AG04450 (cell line): ENCODE data around the gene DSTN. TPM values are rescaled to one million over a fixed set of nuclear protein-coding genes. Genes with fewer than 3 reads are reported as not detected.

Experiments used
- CTCF ChIA-PET: fragments of 300-600, 350-600 bp; formaldehyde crosslinking; extraction: SDS; loops from one replicate; lab custom pipeline; 2022; ENCODE audit warnings: antibody characterized with exemption, inconsistent platforms; lab: Charles Lee
- POLR2A ChIA-PET: fragments of 350-600 bp; formaldehyde crosslinking; extraction: SDS; loops from one replicate; lab custom pipeline; 2021; ENCODE audit warnings: antibody characterized with exemption, inconsistent platforms; lab: Yijun Ruan, JAX
- DNase-seq: peaks from one replicate; pipeline ENCODE4 v3.0.0-alpha.2; 2011; ENCODE audit warnings: low read depth, low spot score
- H3K27ac ChIP-seq: one replicate; pipeline ENCODE4 v1.5.1; 2012; ENCODE audit warnings: low read depth, low read length, control low read depth
- H3K27me3 ChIP-seq: one replicate; pipeline ENCODE4 v1.6.0; 2012; ENCODE audit warnings: low read length; ENCODE audit not compliant: control insufficient read depth, insufficient read depth
- H3K4me3 ChIP-seq: 2 replicates; pipeline ENCODE4 v1.5.1; 2011; ENCODE audit warnings: mild to moderate bottlenecking, low read depth, low read length, control low read depth
- H3K9me3 ChIP-seq: 2 replicates; pipeline ENCODE4 v1.5.1; 2012; ENCODE audit warnings: low read length; ENCODE audit not compliant: control insufficient read depth, insufficient read depth
- polyA plus RNA-seq: library from polyadenylated mRNA; depleted of rRNA; stranded (reverse); fragments of >200 nt; gene quantifications from 2 replicates; pipeline ENCODE4 v1.2.3, GENCODE V29; 2011
- TF ChIP-seq, protein P1 (sequence below): IDR thresholded peaks from 2 replicates; pipeline ENCODE4 v1.5.1; 2011; ENCODE audit warnings: low read depth, low read length, control low read depth, inconsistent platforms

Gene DSTN
- polyA plus RNA-seq, 1 experiment = 414 TPM

GRCh38 chr20:17644451-17644850, 74.6 kb downstream of the DSTN start:
- Histone ChIP-seq H3K4me3 (no peak overlapping the region), H3K9me3 (no peaks in the 10 kb centered on the region), H3K27me3 (no peaks in the 10 kb centered on the region), H3K27ac (no peak overlapping the region)
- POLR2A ChIA-PET = no interaction called here
- CTCF ChIA-PET = no interaction called here
- DNase-seq = no peak
- TF ChIP-seq, protein P1, sequence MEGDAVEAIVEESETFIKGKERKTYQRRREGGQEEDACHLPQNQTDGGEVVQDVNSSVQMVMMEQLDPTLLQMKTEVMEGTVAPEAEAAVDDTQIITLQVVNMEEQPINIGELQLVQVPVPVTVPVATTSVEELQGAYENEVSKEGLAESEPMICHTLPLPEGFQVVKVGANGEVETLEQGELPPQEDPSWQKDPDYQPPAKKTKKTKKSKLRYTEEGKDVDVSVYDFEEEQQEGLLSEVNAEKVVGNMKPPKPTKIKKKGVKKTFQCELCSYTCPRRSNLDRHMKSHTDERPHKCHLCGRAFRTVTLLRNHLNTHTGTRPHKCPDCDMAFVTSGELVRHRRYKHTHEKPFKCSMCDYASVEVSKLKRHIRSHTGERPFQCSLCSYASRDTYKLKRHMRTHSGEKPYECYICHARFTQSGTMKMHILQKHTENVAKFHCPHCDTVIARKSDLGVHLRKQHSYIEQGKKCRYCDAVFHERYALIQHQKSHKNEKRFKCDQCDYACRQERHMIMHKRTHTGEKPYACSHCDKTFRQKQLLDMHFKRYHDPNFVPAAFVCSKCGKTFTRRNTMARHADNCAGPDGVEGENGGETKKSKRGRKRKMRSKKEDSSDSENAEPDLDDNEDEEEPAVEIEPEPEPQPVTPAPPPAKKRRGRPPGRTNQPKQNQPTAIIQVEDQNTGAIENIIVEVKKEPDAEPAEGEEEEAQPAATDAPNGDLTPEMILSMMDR = no peak

- Histone ChIP-seq H3K9me3 (no peaks in the 10 kb centered on the region), H3K27me3 (no peaks in the 10 kb centered on the region), H3K4me3 (no peak overlapping the region), H3K27ac (no peak overlapping the region)
- no peak for DNase-seq
- TF ChIP-seq, protein P1 = no peak
- ChIA-PET POLR2A (no interaction called here), CTCF (interaction anchor here (1.5 kb wide), 1 partner anchor 10 kb away, joined by 6 read pairs; no protein-coding TSS in a partner anchor)
Observed at GRCh38 chr20:17645010-17645409, 75.1 kb downstream of the DSTN start.

GRCh38 chr20:17645546-17646208, 75.8 kb downstream of the DSTN start:
- no peak for DNase-seq
- TF ChIP-seq, protein P1 = no peak
- Histone ChIP-seq H3K4me3 (no peak overlapping the region), H3K9me3 (no peaks in the 10 kb centered on the region), H3K27me3 (no peaks in the 10 kb centered on the region), H3K27ac (peak overlapping the region; percentile 31)
- CTCF ChIA-PET = interaction anchor here (1.5 kb wide), 1 partner anchor 10 kb away, joined by 6 read pairs; no protein-coding TSS in a partner anchor
- POLR2A ChIA-PET = no interaction called here

DNA sequence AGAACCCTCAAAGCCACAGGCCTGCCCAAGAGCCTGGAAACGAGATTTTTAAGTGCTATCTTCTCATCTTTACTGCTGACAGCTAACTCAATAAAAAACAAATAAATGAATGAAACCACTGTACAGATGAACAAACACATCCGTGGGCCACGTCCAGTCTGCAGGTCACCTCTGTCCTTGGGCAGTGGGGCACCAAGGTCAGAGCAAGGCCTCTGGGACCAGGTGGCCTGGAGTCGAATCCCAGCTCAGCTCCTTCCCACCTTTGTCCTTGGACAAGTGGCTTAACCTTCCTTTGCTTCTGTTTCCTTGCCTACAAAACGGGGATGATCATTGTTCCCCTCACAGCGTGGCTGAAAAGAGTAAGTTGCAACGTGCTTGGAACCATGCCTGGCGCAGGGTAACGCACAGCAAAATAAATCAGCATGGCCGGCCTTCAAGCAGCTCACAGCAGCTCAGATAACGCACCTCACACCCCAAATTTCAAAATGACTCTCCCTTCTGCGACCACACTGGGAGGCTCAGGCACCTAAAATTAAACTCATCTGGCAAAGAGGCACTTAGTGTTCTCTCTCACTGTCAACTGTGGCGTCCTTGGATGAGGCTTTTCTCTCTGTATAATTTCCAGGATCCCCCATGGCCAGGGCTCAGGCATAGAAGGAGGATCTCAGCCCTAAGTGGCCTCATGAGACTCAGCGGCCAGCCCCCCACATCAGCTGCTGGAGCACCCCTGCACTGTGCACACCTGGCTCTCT, 76.5 kb downstream of the DSTN start:
- H3K9me3 ChIP-seq = no peaks in the 10 kb centered on the region
- POLR2A ChIA-PET = no interaction called here
- no peak overlapping the region for H3K27ac ChIP-seq

More for the DNA sequence above, 76.5 kb downstream of the DSTN start:
- CTCF ChIA-PET = interaction anchor here (1.5 to 3.9 kb wide), 2 partner anchors 9 to 293 kb away, joined by 6 to 12 read pairs; no protein-coding TSS in a partner anchor
- Histone ChIP-seq H3K27me3 (no peaks in the 10 kb centered on the region), H3K4me3 (no peak overlapping the region)
- TF ChIP-seq, protein P1 = no peak
- no peak for DNase-seq
